NCI-H187 treated with DMSO at 0.1 percent for 48 hours (cell line): ENCODE measurements around the gene ILKAP.

Source experiments
- DNase-seq: peaks from one replicate; lab custom pipeline; 2025; lab: John Stamatoyannopoulos, UW

ILKAP gene

GRCh38 chr2:238134393-238134785 is 69.1 kb downstream of the ILKAP start:
- DNase-seq = no peak

GRCh38 chr2:238133499-238134392 is 69.7 kb downstream of the ILKAP start:
- no peak for DNase-seq

GRCh38 chr2:238132463-238133450 is 70.7 kb downstream of the ILKAP start:
- DNase-seq = no peak

GRCh38 chr2:238131761-238132462 is 71.6 kb downstream of the ILKAP start:
- DNase-seq = no peak

GRCh38 chr2:238130696-238131628 is 72.5 kb downstream of the ILKAP start:
- no peak for DNase-seq

GRCh38 chr2:238130111-238130695 is 73.3 kb downstream of the ILKAP start:
- DNase-seq = no peak

GRCh38 chr2:238129166-238130010 is 74.1 kb downstream of the ILKAP start:
- no peak for DNase-seq

GRCh38 chr2:238128534-238129001 is 74.9 kb downstream of the ILKAP start:
- DNase-seq = no peak

- no peak for DNase-seq
Observed at GRCh38 chr2:238128061-238128440, 75.4 kb downstream of the ILKAP start.

- no peak for DNase-seq
Observed at GRCh38 chr2:238127165-238128060, 76.1 kb downstream of the ILKAP start.

- no peak for DNase-seq
Observed at GRCh38 chr2:238126775-238127164, 76.7 kb downstream of the ILKAP start.

GRCh38 chr2:238126338-238126737 is 77.2 kb downstream of the ILKAP start:
- no peak for DNase-seq

GRCh38 chr2:238125127-238125885 is 78.2 kb downstream of the ILKAP start:
- no peak for DNase-seq

GRCh38 chr2:238124488-238125126 is 78.9 kb downstream of the ILKAP start:
- DNase-seq = no peak

- no peak for DNase-seq
Observed at GRCh38 chr2:238123991-238124470, 79.5 kb downstream of the ILKAP start.

- DNase-seq = no peak
Observed at GRCh38 chr2:238123218-238123971, 80.1 kb downstream of the ILKAP start.
